Activated CD8-positive, alpha-beta memory T cell treated with anti-CD3 and anti-CD28 coated beads for 24 hours (primary cell): Measurements from ENCODE around the gene RHPN2.
"Not testable (repeated sequence)": the region's sequence is repeated elsewhere in the genome, so short reads cannot be mapped to it uniquely, and the experiment has no call there.

Experiments used
- DNase-seq: peaks from one replicate; pipeline ENCODE4 v3.0.0-alpha.2; 2020

The RHPN2 gene

DNA sequence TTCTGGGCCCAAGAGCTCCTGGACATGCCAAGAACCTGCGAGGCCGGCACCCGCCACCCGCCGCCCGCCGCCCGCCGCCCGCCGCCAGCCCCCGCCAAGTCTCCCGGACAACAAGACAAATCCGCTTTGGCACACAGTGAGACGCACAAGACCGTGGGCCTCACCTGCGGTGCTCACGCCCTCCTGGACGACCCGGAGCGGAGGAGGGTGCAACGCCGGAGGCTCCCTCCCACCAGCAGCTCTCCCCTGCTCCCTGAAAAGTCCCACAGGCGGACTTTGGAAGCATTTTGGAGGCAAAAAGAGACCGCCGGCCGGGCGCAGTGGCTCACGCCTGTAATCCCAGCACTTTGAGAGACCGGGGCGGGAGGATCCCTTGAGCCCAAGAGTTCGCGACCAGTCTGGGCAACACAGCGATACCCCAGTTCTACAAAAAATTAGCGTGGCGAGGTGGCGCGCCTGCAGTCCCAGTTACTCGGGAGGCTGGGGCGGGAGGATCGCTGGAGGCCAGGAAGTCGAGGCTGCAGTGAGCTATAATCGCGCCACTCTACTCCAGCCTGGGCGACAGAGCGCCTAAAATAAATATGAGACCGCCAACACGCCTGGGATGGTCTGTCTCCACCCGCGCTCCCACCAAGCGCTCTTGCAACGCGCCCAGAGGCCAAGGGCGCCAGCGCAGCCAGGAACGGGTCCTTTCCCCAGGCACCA is 783 bp downstream of the RHPN2 start:
- peak; percentile 58 for DNase-seq

GRCh38 chr19:33063356-33063752 is 1.3 kb downstream of the RHPN2 start:
- DNase-seq, result no peak

DNA sequence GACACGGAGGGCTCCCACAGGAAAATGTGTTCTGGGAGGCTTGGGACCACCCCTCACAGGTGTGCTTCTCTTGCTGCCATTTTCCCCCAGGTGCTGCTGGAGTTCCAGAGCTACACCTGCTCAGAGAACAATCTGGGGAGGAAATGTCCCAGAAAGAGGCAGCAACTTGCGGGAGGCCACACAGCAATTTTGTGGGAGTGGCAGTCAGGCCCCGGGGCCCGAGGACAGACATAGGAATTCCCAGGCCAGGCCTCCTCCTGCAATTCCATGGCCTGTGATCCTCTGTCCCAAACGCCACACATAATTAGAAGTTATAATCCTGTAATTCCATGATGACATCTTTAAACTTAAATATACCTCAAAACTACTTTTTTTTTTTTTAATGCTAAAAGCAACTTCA is 1.8 kb downstream of the RHPN2 start:
- no peak for DNase-seq

GRCh38 chr19:33060586-33060985 is 4.1 kb downstream of the RHPN2 start:
- DNase-seq, result no peak

GRCh38 chr19:33055718-33056117 is 9.0 kb downstream of the RHPN2 start:
- no peak for DNase-seq

- no peak for DNase-seq
These were observed 10.1 kb downstream of the RHPN2 start for GRCh38 chr19:33054623-33055022.

GRCh38 chr19:33052352-33052972 is 12.2 kb downstream of the RHPN2 start:
- DNase-seq, result no peak

DNA sequence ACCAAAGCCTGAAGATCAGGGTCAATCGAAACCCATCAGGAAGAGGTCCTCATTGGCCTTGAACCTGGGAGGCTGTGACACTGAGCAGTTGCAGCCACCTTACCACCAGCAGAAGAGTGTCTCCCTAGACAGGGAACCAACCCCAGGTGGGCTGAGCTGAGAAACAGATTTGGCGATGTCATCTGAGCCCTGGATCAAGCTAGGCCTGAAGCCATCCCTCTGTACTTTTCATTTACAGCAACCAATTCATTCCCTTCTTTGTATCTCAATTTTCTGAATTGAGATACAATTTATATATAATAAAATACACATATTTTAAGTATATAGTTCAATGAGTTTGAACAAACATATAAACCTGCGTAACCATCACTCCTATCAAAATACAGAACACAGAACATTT is 14.6 kb downstream of the RHPN2 start:
- DNase-seq, result no peak

DNA sequence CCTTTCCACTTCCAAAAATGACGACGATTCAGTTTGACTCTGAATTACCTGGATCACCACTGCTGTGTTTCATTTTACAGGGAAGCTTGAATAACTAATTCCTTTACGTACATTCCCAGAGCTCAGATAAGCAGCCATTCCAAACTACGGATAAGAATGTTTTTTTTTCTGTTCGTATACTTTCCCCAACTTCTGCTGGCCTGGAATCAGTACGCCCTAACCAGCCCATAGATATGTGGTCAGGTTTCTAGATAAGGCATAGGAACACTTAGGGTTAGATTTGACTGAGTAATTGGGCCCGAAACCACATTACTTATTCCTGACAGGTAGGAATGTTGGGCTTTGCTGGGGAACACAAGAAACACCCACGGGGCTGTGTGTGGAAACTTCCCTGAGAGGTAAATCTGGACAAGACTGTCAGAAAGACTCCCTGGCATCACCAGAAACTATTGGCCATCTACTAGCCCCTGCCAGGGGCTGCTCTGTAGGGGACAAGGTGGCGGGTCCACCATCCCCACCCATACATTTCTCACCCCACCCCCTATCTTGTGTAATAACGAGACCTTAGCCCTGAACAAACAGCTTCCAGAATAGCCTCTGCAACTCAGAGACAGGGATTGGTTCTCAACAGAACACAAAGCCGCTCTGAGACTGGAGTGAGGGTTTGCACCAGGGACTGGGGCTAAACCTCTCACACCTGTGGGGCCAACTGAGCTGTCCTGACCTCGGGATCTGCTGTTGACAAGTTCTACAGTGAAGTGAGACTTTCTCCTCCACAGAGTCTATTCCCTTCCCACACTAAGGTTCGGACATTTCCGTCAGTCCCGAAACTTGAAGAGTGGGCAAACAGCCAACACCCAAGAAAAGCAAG is 15.6 kb downstream of the RHPN2 start:
- no peak for DNase-seq

DNA sequence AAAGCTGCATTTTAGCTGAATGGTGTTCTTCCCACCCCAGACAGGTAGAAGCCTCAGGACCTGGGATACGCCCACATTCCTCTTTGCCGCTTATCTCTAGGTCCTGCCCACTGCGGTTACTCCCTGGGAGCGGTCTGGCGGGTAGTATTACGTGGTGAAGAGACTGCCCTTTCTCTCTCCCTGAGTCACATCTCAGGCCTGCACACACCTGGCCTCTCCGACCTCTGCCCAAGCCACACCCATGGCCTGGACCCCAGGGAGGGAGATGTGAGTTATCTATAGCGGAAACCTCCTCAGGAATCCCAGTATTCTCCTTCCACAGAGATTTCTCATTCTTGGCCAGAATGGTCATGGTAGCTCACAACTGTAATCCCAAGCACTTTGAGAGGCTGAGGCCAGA is 17.3 kb downstream of the RHPN2 start:
- no peak for DNase-seq

- DNase-seq, result not testable (repeated sequence)
These were observed 22.9 kb downstream of the RHPN2 start for GRCh38 chr19:33041828-33042160.

- no peak for DNase-seq
These were observed 23.5 kb downstream of the RHPN2 start for GRCh38 chr19:33040994-33041827.

- no peak for DNase-seq
These were observed 24.9 kb downstream of the RHPN2 start for GRCh38 chr19:33039815-33040214.

DNA sequence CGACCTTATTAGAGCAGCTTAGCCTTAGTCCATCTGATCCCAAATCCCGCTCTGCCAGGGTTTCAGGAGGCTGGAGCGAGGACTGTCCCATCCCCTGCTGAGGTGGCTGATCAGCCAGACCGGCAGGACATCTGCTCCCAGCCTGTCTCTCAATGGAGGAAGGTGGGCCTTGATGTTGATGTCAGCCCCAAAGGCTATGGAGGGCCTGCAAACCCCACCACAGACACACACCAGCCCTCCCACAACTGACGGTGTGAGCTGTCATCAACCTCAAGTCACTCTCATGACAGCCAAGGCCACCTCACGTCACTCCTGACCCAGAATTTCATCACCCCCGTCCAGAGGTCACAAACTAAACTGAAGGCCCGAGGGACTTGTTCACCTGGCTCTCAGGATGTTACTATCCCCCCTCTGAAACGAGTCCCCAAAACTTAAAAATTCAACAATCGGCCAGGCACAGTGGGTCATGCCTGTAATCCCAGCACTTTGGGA is 25.5 kb downstream of the RHPN2 start:
- DNase-seq, result no peak

- peak; percentile 60 for DNase-seq
These were observed 27.3 kb downstream of the RHPN2 start for GRCh38 chr19:33037168-33038025.

GRCh38 chr19:33036370-33037167 is 28.1 kb downstream of the RHPN2 start:
- not testable (repeated sequence) for DNase-seq

DNA sequence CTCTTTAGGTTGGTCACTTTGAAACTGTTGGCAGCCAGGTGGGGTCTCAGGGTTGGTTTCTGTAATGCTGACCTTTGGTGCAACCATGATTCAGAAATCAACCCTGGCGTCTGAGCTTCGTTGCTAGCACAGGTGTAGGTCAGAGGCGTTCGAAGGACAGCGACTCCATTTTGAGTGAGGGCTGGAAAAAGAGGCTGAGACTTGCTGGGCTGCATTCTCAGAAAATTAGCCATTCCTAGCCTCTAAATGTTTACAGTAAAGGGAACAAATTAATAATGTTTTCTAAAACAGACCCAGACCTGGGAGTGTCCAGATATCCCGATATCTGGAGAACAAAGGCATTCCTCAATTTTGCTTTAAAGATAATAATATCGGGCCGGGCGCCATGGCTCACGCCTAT is 29.2 kb downstream of the RHPN2 start:
- DNase-seq, result no peak

- DNase-seq, result no peak
These were observed 32.4 kb downstream of the RHPN2 start for GRCh38 chr19:33032218-33032781.

GRCh38 chr19:33029746-33030303 is 34.9 kb downstream of the RHPN2 start:
- no peak for DNase-seq

- not testable (repeated sequence) for DNase-seq
These were observed 38.1 kb downstream of the RHPN2 start for GRCh38 chr19:33026602-33027001.
